ENCODE results near the gene TRIM45. TPM values are rescaled to one million over a fixed set of nuclear protein-coding genes. Genes with fewer than 3 reads are reported as not detected.

Gene TRIM45
- total RNA-seq, 1 donor from 2014 or later: 1.2 TPM

DNA sequence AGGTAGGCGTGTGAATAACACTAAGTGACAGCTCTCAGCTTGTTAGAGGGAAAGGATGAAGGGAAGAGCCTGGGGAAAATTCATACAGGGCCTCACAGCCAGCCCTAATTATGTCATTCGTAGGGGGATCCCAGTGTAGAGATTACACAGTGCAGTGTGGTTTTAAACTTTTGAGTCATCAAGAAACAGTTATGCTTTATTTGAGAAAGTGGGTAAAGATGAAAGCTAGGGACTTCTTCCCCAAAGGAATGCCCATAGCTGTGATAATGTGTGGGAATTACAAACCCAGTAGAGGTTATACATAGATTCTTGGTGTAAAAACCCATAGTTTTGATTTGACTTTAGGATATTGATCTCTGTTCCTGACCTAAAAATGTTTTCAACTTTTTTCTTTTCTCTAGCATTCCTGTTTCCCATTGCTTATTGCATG, 59.5 kb downstream of the TRIM45 start:
- intact Hi-C loops (cut with micrococcal nuclease): loop anchor here (2.0 to 10.0 kb wide), 6 partner anchors 59 to 927 kb away; partner anchors contain the start of genes TENT5C and TRIM45

Other genes with a start within 250 kb of the TRIM45 start
- gene PTGFRN, start 211.8 kb downstream of the TRIM45 start, total RNA-seq: 3.1 and 4.3 TPM in 2 replicates
- 1.2 and 2.0 TPM in 2 replicates for gene CD101, start 120.0 kb downstream of the TRIM45 start, total RNA-seq
- 95.4 and 100 TPM in 2 replicates for gene TTF2, start 61.4 kb downstream of the TRIM45 start, total RNA-seq
- gene VTCN1, start 89.2 kb upstream of the TRIM45 start, total RNA-seq: not detected in 2 replicates
- 35.3 and 36.9 TPM in 2 replicates for gene MAN1A2, start 245.7 kb upstream of the TRIM45 start, total RNA-seq